B cell (primary cell): ENCODE measurements around the gene C12orf56.

Experiments
- CTCF ChIP-seq: fragments of 200-600 bp; IDR thresholded peaks from one replicate; pipeline ENCODE4 v1.8.0; 2022; ENCODE audit warnings: antibody characterized with exemption, mild to moderate bottlenecking
- EZH2 ChIP-seq: IDR thresholded peaks from 2 replicates; pipeline ENCODE4 v1.6.1; 2012; ENCODE audit warnings: borderline replicate concordance, low read depth, mild to moderate bottlenecking, moderate library complexity, low read length; ENCODE audit not compliant: insufficient read depth, poor library complexity, severe bottlenecking

GRCh38 chr12:64323006-64323405 is 67.6 kb downstream of the C12orf56 start:
- TF ChIP-seq CTCF, result no peak
- TF ChIP-seq EZH2, result no peak
